ENCODE results near the gene ZNF8. TPM values are rescaled to one million over a fixed set of nuclear protein-coding genes. Genes with fewer than 3 reads are reported as not detected.

ZNF8 gene
- total RNA-seq, 1 experiment from 2014 or later, result 6.4 TPM

DNA sequence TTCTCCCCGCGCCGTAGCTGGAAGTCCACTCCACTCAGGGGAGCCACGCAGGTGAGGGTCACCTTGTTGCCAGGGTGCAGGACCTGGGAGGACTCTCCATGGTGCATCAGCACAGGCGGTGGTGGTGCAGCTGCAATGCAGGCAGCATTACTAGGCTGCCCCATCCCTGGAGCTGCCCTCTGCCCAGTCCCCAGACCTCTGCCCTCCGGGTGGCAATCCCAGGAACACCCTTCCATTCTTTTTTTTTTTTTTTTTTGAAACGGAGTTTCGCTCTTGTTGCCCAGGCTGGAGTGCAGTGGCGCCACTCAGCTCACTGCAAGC lies 72.8 kb downstream of the ZNF8 start:
- no peak for TF ChIP-seq EZH2 (IDR thresholded peaks at IDR 0.05; ENCODE audit: low read depth)
- no peak for TF ChIP-seq CTCF (conservative IDR thresholded peaks at IDR 0.05)
- Histone ChIP-seq H3K36me3 (ENCODE audit: low read depth) (no peaks in the 10 kb centered on the region), H3K9me2 (ENCODE audit: insufficient read depth) (no peaks in the 10 kb centered on the region), H3K79me2 (ENCODE audit: low read depth) (no peaks in the 10 kb centered on the region), H3K4me2 (no peak overlapping the region), H3K27me3 (ENCODE audit: insufficient read depth, low read depth) (no peaks in the 10 kb centered on the region), H3K4me3 (no peak overlapping the region), H3F3A (ENCODE audit: insufficient read depth, low read depth) (no peaks in the 10 kb centered on the region), H3K27ac (no peak overlapping the region), H2AFZ (no peak overlapping the region), H4K20me1 (ENCODE audit: insufficient read depth) (no peaks in the 10 kb centered on the region), H3K9me3 (ENCODE audit: insufficient read depth, low read depth) (no peaks in the 10 kb centered on the region), H3K4me1 (replicated peaks; ENCODE audit: insufficient read depth) (no peaks in the 10 kb centered on the region)
- intact Hi-C loops (cut with micrococcal nuclease; ENCODE audit: unreplicated experiment), result no loop called here
- POLR2A ChIA-PET (ENCODE audit: unreplicated experiment), result interaction anchor here (0.6 to 0.7 kb wide), 2 partner anchors 28 to 80 kb away, joined by 3 to 26 read pairs; no protein-coding TSS in a partner anchor
- BruUV-seq (replicated peaks), result no TSS peak
- DNase-seq, result no peak
- CTCF ChIA-PET, result no interaction called here

DNA sequence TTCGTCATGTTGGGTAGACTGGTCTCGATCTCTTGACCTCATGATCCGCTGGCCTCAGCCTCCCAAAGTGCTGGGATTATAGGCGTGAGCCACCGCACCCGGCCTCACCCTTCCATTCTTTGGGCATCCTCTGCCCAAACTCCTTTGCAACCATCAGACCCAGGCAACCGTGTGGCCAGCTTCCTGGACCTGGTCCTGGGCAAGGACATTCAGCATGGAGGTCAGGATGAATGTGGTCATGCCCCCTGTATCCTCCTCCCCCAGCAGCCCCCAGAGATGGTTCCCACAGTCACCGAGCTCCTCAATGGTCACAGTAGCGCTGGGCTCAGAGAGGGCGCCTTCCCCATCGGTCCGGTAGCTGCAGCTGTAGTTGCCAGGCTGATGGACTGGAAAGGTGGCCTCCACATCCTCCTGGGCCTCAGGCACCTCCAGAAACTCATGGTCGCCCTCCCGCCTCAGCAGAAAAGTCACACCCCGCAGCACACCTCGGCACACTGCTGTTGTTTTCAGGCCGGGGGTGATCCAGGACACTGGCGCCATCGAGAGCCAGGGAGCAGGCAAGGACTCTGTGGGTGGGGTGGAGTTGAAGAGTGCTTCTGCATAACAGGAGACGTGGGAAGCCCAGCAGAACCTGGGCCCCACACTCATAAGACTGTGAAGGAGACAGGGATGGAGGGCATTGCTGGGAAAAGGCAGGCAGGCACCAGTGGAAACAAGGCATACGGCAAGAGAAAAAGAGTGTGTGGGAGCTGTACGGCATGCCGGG lies 73.4 kb downstream of the ZNF8 start:
- ChIA-PET POLR2A (ENCODE audit: unreplicated experiment) (interaction anchor here (0.6 to 0.7 kb wide), 2 partner anchors 28 to 80 kb away, joined by 3 to 26 read pairs; no protein-coding TSS in a partner anchor), CTCF (no interaction called here)
- no peaks in the 10 kb centered on the region for H3F3A ChIP-seq (ENCODE audit: insufficient read depth, low read depth)
- no peaks in the 10 kb centered on the region for H3K36me3 ChIP-seq (ENCODE audit: low read depth)
- no peaks in the 10 kb centered on the region for H3K79me2 ChIP-seq (ENCODE audit: low read depth)
- H3K27me3 ChIP-seq (ENCODE audit: insufficient read depth, low read depth), result no peaks in the 10 kb centered on the region
- no peaks in the 10 kb centered on the region for H3K9me2 ChIP-seq (ENCODE audit: insufficient read depth)
- H2AFZ ChIP-seq, result no peak overlapping the region
- no peaks in the 10 kb centered on the region for H4K20me1 ChIP-seq (ENCODE audit: insufficient read depth)
- BruUV-seq (replicated peaks), result no TSS peak
- H3K4me1 ChIP-seq (replicated peaks; ENCODE audit: insufficient read depth), result no peaks in the 10 kb centered on the region
- DNase-seq, result no peak
- H3K27ac ChIP-seq, result no peak overlapping the region
- no peak overlapping the region for H3K4me2 ChIP-seq
- no peaks in the 10 kb centered on the region for H3K9me3 ChIP-seq (ENCODE audit: insufficient read depth, low read depth)
- TF ChIP-seq CTCF (conservative IDR thresholded peaks at IDR 0.05), result no peak
- no peak for TF ChIP-seq EZH2 (IDR thresholded peaks at IDR 0.05; ENCODE audit: low read depth)
- intact Hi-C loops (cut with micrococcal nuclease; ENCODE audit: unreplicated experiment), result no loop called here
- no peak overlapping the region for H3K4me3 ChIP-seq

Small RNAs within 50 kb of the gene (microRNA-seq; reads per million reads assigned to microRNA genes)
- gene MIR6806 (ENCODE audit: borderline number of aligned reads, borderline replicate concordance), result not detected

Other genes with a start within 250 kb of the ZNF8 start
- not detected in 2 replicates for gene ZSCAN1, start 244.9 kb upstream of the ZNF8 start, total RNA-seq (2021)
- gene ZNF135, start 219.7 kb upstream of the ZNF8 start, total RNA-seq (2021), result 0.15 TPM in 1 of 2 replicates, not detected in the other
- 76.3 and 90.5 TPM in 2 replicates for gene ZSCAN18, start 180.7 kb upstream of the ZNF8 start, total RNA-seq (2021)
- gene ZNF329, start 128.2 kb upstream of the ZNF8 start, total RNA-seq (2021), result 10.6 and 16.1 TPM in 2 replicates
- 34.3 and 36.4 TPM in 2 replicates for gene ZNF274, start 95.9 kb upstream of the ZNF8 start, total RNA-seq (2021)
- gene ZNF544, start 50.0 kb upstream of the ZNF8 start, total RNA-seq (2021), result 29.5 and 32.7 TPM in 2 replicates
- gene ERVK3-1, start 26.4 kb downstream of the ZNF8 start, total RNA-seq (2021), result 19.4 and 21.3 TPM in 2 replicates
- gene ZSCAN22, start 48.0 kb downstream of the ZNF8 start, total RNA-seq (2021), result 0.08 TPM in 1 of 2 replicates, not detected in the other
- 2.5 and 4.5 TPM in 2 replicates for gene A1BG, start 74.5 kb downstream of the ZNF8 start, total RNA-seq (2021)
- gene ZNF497, start 83.8 kb downstream of the ZNF8 start, total RNA-seq (2021), result 7.2 and 8.6 TPM in 2 replicates
- gene ZNF837, start 102.1 kb downstream of the ZNF8 start, total RNA-seq (2021), result 3.3 and 4.1 TPM in 2 replicates
- 941 and 961 TPM in 2 replicates for gene RPS5, start 108.3 kb downstream of the ZNF8 start, total RNA-seq (2021)
- gene RNF225, start 116.7 kb downstream of the ZNF8 start, total RNA-seq (2021), result 0.61 and 0.68 TPM in 2 replicates
- 13.5 and 18.8 TPM in 2 replicates for gene ZNF584, start 129.7 kb downstream of the ZNF8 start, total RNA-seq (2021)
- gene ZNF132, start 161.2 kb downstream of the ZNF8 start, total RNA-seq (2021), result 1.5 and 2.1 TPM in 2 replicates
- gene ZNF324B, start 172.7 kb downstream of the ZNF8 start, total RNA-seq (2021), result 4.3 and 6.1 TPM in 2 replicates
- gene ZNF324, start 188.1 kb downstream of the ZNF8 start, total RNA-seq (2021), result 5.9 and 8.1 TPM in 2 replicates
- gene ZNF446, start 197.4 kb downstream of the ZNF8 start, total RNA-seq (2021), result 11.0 and 16.5 TPM in 2 replicates
- 8.4 and 9.2 TPM in 2 replicates for gene SLC27A5, start 233.0 kb downstream of the ZNF8 start, total RNA-seq (2021)
- gene ZBTB45, start 240.9 kb downstream of the ZNF8 start, total RNA-seq (2021), result 8.1 and 8.9 TPM in 2 replicates

Data from PC-9 (cell line).